ENCODE measurements around the gene ASB16. TPM values are rescaled to one million over a fixed set of nuclear protein-coding genes. Genes with fewer than 3 reads are reported as not detected.
A peak's percentile ranks its signal among the peaks of the same experiment; 100 is the strongest.

ASB16 gene, protein sequence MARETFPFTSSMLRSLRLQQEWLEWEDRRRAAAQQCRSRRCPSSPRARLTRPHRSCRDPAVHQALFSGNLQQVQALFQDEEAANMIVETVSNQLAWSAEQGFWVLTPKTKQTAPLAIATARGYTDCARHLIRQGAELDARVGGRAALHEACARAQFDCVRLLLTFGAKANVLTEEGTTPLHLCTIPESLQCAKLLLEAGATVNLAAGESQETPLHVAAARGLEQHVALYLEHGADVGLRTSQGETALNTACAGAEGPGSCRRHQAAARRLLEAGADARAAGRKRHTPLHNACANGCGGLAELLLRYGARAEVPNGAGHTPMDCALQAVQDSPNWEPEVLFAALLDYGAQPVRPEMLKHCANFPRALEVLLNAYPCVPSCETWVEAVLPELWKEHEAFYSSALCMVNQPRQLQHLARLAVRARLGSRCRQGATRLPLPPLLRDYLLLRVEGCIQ
- total RNA-seq (1 to 10 TPM; 2.5 to 5.7 TPM), polyA plus RNA-seq (ENCODE audit: insufficient read depth, low read depth, low replicate concordance) (0.86 TPM)
- long read RNA-seq, donor 1, result 0 reads
- long read RNA-seq, donor 2, result 0 reads

DNA sequence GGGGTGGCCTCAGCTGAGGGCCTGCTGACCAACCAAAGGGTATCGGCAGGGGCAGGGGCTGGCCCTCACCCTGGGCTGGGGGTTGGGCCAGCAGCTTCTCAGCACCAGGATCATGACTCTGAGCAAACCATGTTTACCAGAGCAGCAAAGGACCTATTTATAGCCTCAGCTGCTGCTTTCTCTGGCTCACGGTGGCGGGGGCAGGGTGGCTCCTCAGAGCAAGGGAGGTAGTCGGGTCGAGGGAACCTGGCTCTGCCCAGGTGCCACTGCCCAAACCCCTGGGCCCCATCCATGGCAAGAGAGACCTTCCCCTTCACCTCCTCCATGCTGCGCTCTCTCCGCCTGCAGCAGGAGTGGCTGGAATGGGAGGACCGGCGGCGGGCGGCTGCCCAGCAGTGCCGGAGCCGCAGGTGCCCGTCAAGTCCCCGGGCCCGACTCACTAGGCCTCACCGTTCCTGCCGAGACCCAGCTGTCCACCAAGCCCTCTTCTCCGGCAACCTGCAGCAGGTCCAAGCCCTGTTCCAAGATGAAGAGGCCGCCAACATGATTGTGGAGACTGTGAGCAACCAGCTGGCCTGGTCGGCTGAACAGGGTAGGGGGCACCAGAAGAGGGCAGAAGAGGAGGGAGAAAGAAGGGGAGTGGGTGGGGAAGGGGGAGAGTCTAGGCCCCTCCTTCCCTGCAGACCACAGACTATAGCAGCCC, at the start of gene ASB16:
ASB16 (plus strand) TSS at position 206 of the 703 bp plus-strand sequence; CDS start at position 292, 86 bp downstream.
- intact Hi-C loops (cut with DNase I; ENCODE audit: low total_unique reads), result no loop called here
- no peaks in the 10 kb centered on the region for H3K27me3 ChIP-seq
- H3K27ac ChIP-seq, result peak within 1 kb of the TSS in 1 of 2 donors; percentile 46
- H3K9me3 ChIP-seq, result no peaks in the 10 kb centered on the region
- 41 to 46% methylated on average over 18 to 21 of the region's 21 CpGs for WGBS, 2 donors
- peaks cover 15% of the 10 kb centered on the region for H3K4me1 ChIP-seq
- H3K4me3 ChIP-seq, result no peak within 1 kb of the TSS
- H3K36me3 ChIP-seq (ENCODE audit: low read depth, missing control alignments), result no peaks in the 10 kb centered on the region
- peak; percentile 59 for DNase-seq
- TF ChIP-seq CTCF (IDR thresholded peaks at IDR 0.05), result no peak
- no peak for TF ChIP-seq POLR2A (IDR thresholded peaks at IDR 0.05)

DNA sequence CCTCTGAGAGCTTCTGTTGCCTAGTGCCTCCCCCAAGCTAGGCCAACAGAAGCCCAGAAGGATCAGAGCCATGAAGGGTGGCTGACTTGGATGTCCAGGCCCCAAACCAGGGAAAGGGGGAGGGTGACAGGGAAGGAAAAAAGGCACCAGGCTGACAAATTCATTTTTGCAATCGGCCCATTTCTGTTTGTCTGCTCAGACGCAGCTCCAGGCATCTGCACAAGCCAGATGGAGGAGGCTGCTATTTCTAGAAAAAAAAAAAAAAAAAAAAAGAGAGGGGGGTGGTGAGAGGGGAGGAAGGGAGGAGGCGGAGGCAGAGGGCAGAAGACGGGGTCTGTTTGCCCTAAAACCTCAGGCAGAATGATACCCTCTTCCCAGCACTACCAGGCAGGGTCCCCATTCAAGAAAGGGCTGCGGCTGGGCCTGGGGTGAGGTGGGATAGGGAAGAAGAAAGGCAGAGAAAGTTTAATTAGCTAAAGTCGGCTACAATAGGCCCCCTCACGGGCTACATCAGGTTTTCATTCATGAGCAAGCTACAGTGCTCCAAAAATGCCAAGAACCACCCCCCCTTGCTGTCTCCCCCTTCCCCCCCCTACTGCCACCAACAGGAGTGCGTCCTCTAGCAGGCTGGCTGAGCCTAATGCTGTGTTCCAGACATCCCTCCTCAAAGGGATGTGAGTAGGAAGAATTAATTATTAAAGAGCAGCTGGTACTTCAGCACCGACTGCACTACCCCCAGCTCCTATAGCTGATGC, 49.5 kb upstream of the ASB16 start:
- Histone ChIP-seq H3K36me3 (ENCODE audit: low read depth, missing control alignments) (no peaks in the 10 kb centered on the region), H3K27me3 (no peaks in the 10 kb centered on the region), H3K9me3 (no peaks in the 10 kb centered on the region), H3K27ac (no peak overlapping the region), H3K4me1 (peaks cover 41% of the 10 kb centered on the region), H3K4me3 (no peak overlapping the region)
- no peak for DNase-seq
- intact Hi-C loops (cut with DNase I; ENCODE audit: low total_unique reads), result no loop called here
- 37 to 49% methylated on average over 9 of the region's 9 CpGs for WGBS, 2 donors
- no peak for TF ChIP-seq CTCF (IDR thresholded peaks at IDR 0.05)

GRCh38 chr17:44121997-44122815, 48.3 kb upstream of the ASB16 start:
- no peaks in the 10 kb centered on the region for H3K27me3 ChIP-seq
- H3K4me3 ChIP-seq, result peak overlapping the region; percentile 91 to 99
- H3K36me3 ChIP-seq (ENCODE audit: low read depth, missing control alignments), result no peaks in the 10 kb centered on the region
- H3K27ac ChIP-seq, result peak overlapping the region; percentile 95 to 96
- H3K4me1 ChIP-seq, result peaks cover 41% of the 10 kb centered on the region
- intact Hi-C loops (cut with DNase I; ENCODE audit: low total_unique reads), result no loop called here
- no peak for DNase-seq
- 0 to 7% methylated on average over 1 of the region's 1 CpG for WGBS, 2 donors
- no peaks in the 10 kb centered on the region for H3K9me3 ChIP-seq
- TF ChIP-seq POLR2A (IDR thresholded peaks at IDR 0.05) (no peak), CTCF (IDR thresholded peaks at IDR 0.05) (no peak)

DNA sequence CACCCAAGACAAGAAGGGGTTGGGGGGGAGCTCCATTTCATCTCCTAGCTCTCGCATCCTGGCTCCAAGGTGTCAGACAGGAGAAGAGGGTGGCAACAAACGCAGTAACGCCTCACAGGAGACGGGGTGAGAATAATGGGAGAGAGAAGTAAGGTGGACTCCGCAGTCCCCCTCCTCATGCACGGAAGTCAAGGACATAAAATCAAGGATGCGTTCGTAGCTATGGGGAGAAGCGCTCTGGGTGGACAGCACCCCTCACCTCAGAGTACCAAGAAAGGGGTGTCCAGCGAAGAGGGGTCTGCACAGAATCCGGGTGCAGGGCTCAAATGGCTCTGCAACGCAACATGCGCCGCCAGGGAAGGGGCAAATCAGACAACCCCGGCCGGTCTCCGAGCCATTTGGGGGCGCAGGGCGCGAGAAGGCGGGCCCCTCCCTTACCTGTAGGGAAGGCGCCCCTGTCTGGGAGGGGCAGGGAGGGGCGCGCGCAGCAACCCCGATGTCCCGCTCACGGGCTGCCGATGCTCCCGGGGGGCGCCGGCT, 47.6 kb upstream of the ASB16 start:
- H3K36me3 ChIP-seq (ENCODE audit: low read depth, missing control alignments), result no peaks in the 10 kb centered on the region
- peak overlapping the region; percentile 95 to 96 for H3K27ac ChIP-seq
- no peaks in the 10 kb centered on the region for H3K27me3 ChIP-seq
- TF ChIP-seq POLR2A (IDR thresholded peaks at IDR 0.05) (no peak), CTCF (IDR thresholded peaks at IDR 0.05) (no peak)
- H3K4me1 ChIP-seq, result peaks cover 41% of the 10 kb centered on the region
- H3K4me3 ChIP-seq, result peak overlapping the region; percentile 91 to 99
- intact Hi-C loops (cut with DNase I; ENCODE audit: low total_unique reads), result no loop called here
- no peak for DNase-seq
- no peaks in the 10 kb centered on the region for H3K9me3 ChIP-seq
- 0 to 1% methylated on average over 16 to 32 of the region's 32 CpGs for WGBS, 2 donors
